Thyroid gland (tissue), 4 donors: Measurements from ENCODE around the gene TEKT1.
"Not testable (repeated sequence)": the region's sequence is repeated elsewhere in the genome, so short reads cannot be mapped to it uniquely, and the experiment has no call there.

Experiments used
- POLR2A ChIP-seq, 2 donors: fragments of 450-650 bp; IDR thresholded peaks; one replicate each; pipeline ENCODE4 v1.6.1; 2017; ENCODE audit warnings: antibody characterized with exemption in 2 of 2, mild to moderate bottlenecking in 2 of 2, moderate library complexity in 1 of 2
- TF ChIP-seq, protein P1 (sequence below), 6 experiments: fragments of 200-600 bp in 3 of 6; fragments of 450-650 bp in 3 of 6; sonication (generic) in 3 of 6; IDR thresholded peaks; one replicate each; pipeline ENCODE4 v1.5.1; 2016 to 2019; ENCODE audit warnings: antibody characterized with exemption in 6 of 6, mild to moderate bottlenecking in 2 of 6, inconsistent platforms in 1 of 6, moderate library complexity in 1 of 6

DNA sequence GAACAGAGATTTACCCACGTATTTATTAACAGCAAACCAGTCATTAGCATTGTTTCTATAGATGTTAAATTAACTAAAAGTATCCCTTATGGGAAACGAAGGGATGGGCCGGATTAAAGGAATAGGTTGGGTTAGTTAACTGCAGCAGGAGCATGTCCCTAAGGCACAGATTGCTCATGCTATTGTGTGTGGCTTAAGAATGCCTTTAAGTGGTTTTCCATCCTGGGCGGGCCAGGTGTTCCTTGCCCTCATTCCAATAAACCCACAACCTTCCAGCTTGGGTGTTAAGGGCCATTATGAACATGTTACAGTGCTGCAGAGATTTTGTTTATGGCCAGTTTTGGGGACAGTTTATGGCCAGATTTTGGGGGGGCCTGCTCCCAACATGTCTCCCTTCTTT is 43.7 kb upstream of the TEKT1 start:
- TF ChIP-seq, protein P1, sequence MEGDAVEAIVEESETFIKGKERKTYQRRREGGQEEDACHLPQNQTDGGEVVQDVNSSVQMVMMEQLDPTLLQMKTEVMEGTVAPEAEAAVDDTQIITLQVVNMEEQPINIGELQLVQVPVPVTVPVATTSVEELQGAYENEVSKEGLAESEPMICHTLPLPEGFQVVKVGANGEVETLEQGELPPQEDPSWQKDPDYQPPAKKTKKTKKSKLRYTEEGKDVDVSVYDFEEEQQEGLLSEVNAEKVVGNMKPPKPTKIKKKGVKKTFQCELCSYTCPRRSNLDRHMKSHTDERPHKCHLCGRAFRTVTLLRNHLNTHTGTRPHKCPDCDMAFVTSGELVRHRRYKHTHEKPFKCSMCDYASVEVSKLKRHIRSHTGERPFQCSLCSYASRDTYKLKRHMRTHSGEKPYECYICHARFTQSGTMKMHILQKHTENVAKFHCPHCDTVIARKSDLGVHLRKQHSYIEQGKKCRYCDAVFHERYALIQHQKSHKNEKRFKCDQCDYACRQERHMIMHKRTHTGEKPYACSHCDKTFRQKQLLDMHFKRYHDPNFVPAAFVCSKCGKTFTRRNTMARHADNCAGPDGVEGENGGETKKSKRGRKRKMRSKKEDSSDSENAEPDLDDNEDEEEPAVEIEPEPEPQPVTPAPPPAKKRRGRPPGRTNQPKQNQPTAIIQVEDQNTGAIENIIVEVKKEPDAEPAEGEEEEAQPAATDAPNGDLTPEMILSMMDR (IDR thresholded peaks at IDR 0.05), result not testable (repeated sequence)
- TF ChIP-seq POLR2A (IDR thresholded peaks at IDR 0.05), result not testable (repeated sequence)
